Activated naive CD4-positive, alpha-beta T cell treated with anti-CD3 and anti-CD28 coated beads, Interleukin-2, amount 50 U/mL, for 24 hours (primary cell): ENCODE data around the gene NUDT16L1.

Experiments used
- H3K27ac Mint-ChIP-seq: one replicate; pipeline ENCODE4 v1.8.0; 2021; ENCODE audit warnings: mild to moderate bottlenecking, mixed read lengths
- H3K27me3 Mint-ChIP-seq: one replicate; pipeline ENCODE4 v1.8.0; 2021; ENCODE audit warnings: mixed read lengths
- H3K36me3 Mint-ChIP-seq: one replicate; pipeline ENCODE4 v1.8.0; 2021; ENCODE audit warnings: mixed read lengths
- H3K4me1 Mint-ChIP-seq: one replicate; pipeline ENCODE4 v1.8.0; 2021; ENCODE audit warnings: mixed read lengths
- H3K4me3 Mint-ChIP-seq: one replicate; pipeline ENCODE4 v1.8.0; 2021; ENCODE audit warnings: mild to moderate bottlenecking, mixed read lengths
- H3K9me3 Mint-ChIP-seq: one replicate; pipeline ENCODE4 v1.8.0; 2021; ENCODE audit warnings: mixed read lengths

The NUDT16L1 gene

GRCh38 chr16:4685776-4686496 lies 7.4 kb upstream of the NUDT16L1 start:
- no peak overlapping the region for H3K4me3 Mint-ChIP-seq
- no peaks in the 10 kb centered on the region for H3K27me3 Mint-ChIP-seq
- H3K4me1 Mint-ChIP-seq: no peaks in the 10 kb centered on the region
- H3K36me3 Mint-ChIP-seq: no peaks in the 10 kb centered on the region
- H3K27ac Mint-ChIP-seq: no peak overlapping the region
- H3K9me3 Mint-ChIP-seq: no peaks in the 10 kb centered on the region

GRCh38 chr16:4686497-4687210 lies 6.7 kb upstream of the NUDT16L1 start:
- Mint-ChIP-seq H3K4me1 (peaks cover 3% of the 10 kb centered on the region), H3K27ac (no peak overlapping the region), H3K36me3 (no peaks in the 10 kb centered on the region), H3K9me3 (no peaks in the 10 kb centered on the region), H3K4me3 (no peak overlapping the region), H3K27me3 (no peaks in the 10 kb centered on the region)

- Mint-ChIP-seq H3K9me3 (no peaks in the 10 kb centered on the region), H3K27ac (peak overlapping the region; percentile 68), H3K4me1 (peaks cover 6% of the 10 kb centered on the region), H3K4me3 (no peak overlapping the region), H3K27me3 (no peaks in the 10 kb centered on the region), H3K36me3 (no peaks in the 10 kb centered on the region)
Observed at GRCh38 chr16:4687416-4687815, 5.9 kb upstream of the NUDT16L1 start.

GRCh38 chr16:4687946-4688673 lies 5.3 kb upstream of the NUDT16L1 start:
- Mint-ChIP-seq H3K9me3 (no peaks in the 10 kb centered on the region), H3K36me3 (no peaks in the 10 kb centered on the region), H3K4me1 (peaks cover 9% of the 10 kb centered on the region), H3K27me3 (no peaks in the 10 kb centered on the region), H3K4me3 (no peak overlapping the region), H3K27ac (peak overlapping the region; percentile 68)

- H3K27me3 Mint-ChIP-seq: no peaks in the 10 kb centered on the region
- H3K4me3 Mint-ChIP-seq: no peak overlapping the region
- no peaks in the 10 kb centered on the region for H3K36me3 Mint-ChIP-seq
- no peak overlapping the region for H3K27ac Mint-ChIP-seq
- H3K4me1 Mint-ChIP-seq: peaks cover 9% of the 10 kb centered on the region
- H3K9me3 Mint-ChIP-seq: no peaks in the 10 kb centered on the region
Observed at GRCh38 chr16:4688674-4689045, 4.7 kb upstream of the NUDT16L1 start.

- Mint-ChIP-seq H3K27ac (no peak overlapping the region), H3K4me1 (peaks cover 9% of the 10 kb centered on the region), H3K9me3 (no peaks in the 10 kb centered on the region), H3K36me3 (no peaks in the 10 kb centered on the region), H3K27me3 (no peaks in the 10 kb centered on the region), H3K4me3 (no peak overlapping the region)
Observed at GRCh38 chr16:4689091-4689671, 4.2 kb upstream of the NUDT16L1 start.

- H3K27ac Mint-ChIP-seq: no peak overlapping the region
- H3K9me3 Mint-ChIP-seq: no peaks in the 10 kb centered on the region
- peaks cover 11% of the 10 kb centered on the region for H3K4me1 Mint-ChIP-seq
- no peaks in the 10 kb centered on the region for H3K36me3 Mint-ChIP-seq
- H3K4me3 Mint-ChIP-seq: no peak overlapping the region
- no peaks in the 10 kb centered on the region for H3K27me3 Mint-ChIP-seq
Observed at GRCh38 chr16:4689864-4690704, 3.3 kb upstream of the NUDT16L1 start.

- no peaks in the 10 kb centered on the region for H3K9me3 Mint-ChIP-seq
Observed at GRCh38 chr16:4690946-4691665, 2.3 kb upstream of the NUDT16L1 start.

GRCh38 chr16:4691666-4692412 lies 1.5 kb upstream of the NUDT16L1 start:
- Mint-ChIP-seq H3K4me1 (peaks cover 17% of the 10 kb centered on the region), H3K9me3 (no peaks in the 10 kb centered on the region), H3K27me3 (no peaks in the 10 kb centered on the region), H3K27ac (peak overlapping the region; percentile 84), H3K4me3 (peak overlapping the region; percentile 35), H3K36me3 (no peaks in the 10 kb centered on the region)

More at GRCh38 chr16:4690946-4691665, 2.3 kb upstream of the NUDT16L1 start:
- Mint-ChIP-seq H3K4me3 (peak overlapping the region; percentile 35), H3K36me3 (no peaks in the 10 kb centered on the region), H3K4me1 (peaks cover 17% of the 10 kb centered on the region), H3K27me3 (no peaks in the 10 kb centered on the region), H3K27ac (peak overlapping the region; percentile 84)

- Mint-ChIP-seq H3K4me3 (peak overlapping the region; percentile 85), H3K4me1 (peaks cover 17% of the 10 kb centered on the region), H3K9me3 (no peaks in the 10 kb centered on the region), H3K27me3 (no peaks in the 10 kb centered on the region), H3K27ac (peak overlapping the region; percentile 74), H3K36me3 (no peaks in the 10 kb centered on the region)
Observed at GRCh38 chr16:4692460-4693295, 684 bp upstream of the NUDT16L1 start.

- Mint-ChIP-seq H3K27ac (peak overlapping the region; percentile 35), H3K9me3 (no peaks in the 10 kb centered on the region), H3K36me3 (no peaks in the 10 kb centered on the region), H3K27me3 (no peaks in the 10 kb centered on the region), H3K4me3 (peak overlapping the region; percentile 72), H3K4me1 (peaks cover 17% of the 10 kb centered on the region)
Observed at GRCh38 chr16:4693956-4694641, 737 bp downstream of the NUDT16L1 start.

GRCh38 chr16:4694642-4695451 lies 1.5 kb downstream of the NUDT16L1 start:
- H3K27ac Mint-ChIP-seq: peak overlapping the region; percentile 35
- peak overlapping the region; percentile 72 for H3K4me3 Mint-ChIP-seq

More at GRCh38 chr16:4694642-4695451, 1.5 kb downstream of the NUDT16L1 start:
- Mint-ChIP-seq H3K9me3 (no peaks in the 10 kb centered on the region), H3K27me3 (no peaks in the 10 kb centered on the region), H3K36me3 (peaks cover 4% of the 10 kb centered on the region), H3K4me1 (peaks cover 17% of the 10 kb centered on the region)
